ENCODE data around the gene C1orf159.

DNA sequence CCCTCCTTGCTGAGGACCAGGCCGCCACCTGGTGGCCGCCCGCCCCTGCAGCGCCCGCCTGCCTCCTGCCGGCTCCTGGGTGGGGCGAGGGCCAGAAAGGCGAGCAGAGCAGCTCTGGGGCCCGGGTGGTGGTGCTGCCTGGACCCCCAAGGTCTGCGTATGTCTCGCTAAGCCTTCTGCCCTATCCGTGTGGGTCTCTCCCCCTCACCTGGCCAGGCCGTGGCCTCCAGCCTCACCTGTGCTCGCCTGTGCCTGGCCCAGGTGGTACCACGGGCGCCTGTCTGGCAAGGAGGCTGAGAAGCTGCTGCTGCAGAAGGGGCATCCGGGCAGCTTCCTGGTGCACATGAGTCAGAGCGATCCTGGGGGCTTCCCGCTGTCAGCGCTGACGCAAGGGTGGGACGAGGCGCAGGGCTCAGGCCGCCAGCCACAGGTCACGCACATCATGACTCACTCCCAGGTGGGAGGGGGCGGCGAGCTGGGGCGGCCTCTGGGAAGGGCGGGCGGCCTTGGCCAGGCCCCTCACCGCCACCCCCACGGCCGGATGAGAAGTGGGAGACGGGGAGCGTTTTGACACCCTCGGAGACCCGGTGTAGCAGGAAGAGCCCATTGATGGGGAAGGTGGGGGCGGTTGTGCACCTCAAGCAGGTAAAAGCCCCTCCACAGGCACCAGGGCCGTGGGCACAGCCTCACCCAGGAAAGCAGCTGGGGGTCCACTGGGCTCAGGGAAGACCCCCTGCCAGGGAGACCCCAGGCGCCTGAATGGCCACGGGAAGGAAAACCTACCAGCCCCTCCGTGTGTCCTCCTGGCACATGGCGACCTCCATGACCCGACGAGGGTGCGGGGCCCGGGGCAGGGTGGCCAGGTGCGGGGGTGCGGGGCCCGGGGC lies 51.7 kb downstream of the C1orf159 start:
- TF ChIP-seq EZH2 (IDR thresholded peaks at IDR 0.05; ENCODE audit: low read length): no peak
- TF ChIP-seq, protein P1, sequence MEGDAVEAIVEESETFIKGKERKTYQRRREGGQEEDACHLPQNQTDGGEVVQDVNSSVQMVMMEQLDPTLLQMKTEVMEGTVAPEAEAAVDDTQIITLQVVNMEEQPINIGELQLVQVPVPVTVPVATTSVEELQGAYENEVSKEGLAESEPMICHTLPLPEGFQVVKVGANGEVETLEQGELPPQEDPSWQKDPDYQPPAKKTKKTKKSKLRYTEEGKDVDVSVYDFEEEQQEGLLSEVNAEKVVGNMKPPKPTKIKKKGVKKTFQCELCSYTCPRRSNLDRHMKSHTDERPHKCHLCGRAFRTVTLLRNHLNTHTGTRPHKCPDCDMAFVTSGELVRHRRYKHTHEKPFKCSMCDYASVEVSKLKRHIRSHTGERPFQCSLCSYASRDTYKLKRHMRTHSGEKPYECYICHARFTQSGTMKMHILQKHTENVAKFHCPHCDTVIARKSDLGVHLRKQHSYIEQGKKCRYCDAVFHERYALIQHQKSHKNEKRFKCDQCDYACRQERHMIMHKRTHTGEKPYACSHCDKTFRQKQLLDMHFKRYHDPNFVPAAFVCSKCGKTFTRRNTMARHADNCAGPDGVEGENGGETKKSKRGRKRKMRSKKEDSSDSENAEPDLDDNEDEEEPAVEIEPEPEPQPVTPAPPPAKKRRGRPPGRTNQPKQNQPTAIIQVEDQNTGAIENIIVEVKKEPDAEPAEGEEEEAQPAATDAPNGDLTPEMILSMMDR (optimal IDR thresholded peaks at IDR 0.05 in 1 of 3, IDR thresholded peaks at IDR 0.05 in 1 of 3, conservative IDR thresholded peaks at IDR 0.05 in 1 of 3; ENCODE audit: extremely low read depth in 1 of 3, insufficient read depth in 2 of 3, low read length in 3 of 3): peak; percentile 70 to 93 (median 82)

Measured in keratinocyte (primary cell).